ENCODE measurements around the gene CDKN1B.

The CDKN1B gene

DNA sequence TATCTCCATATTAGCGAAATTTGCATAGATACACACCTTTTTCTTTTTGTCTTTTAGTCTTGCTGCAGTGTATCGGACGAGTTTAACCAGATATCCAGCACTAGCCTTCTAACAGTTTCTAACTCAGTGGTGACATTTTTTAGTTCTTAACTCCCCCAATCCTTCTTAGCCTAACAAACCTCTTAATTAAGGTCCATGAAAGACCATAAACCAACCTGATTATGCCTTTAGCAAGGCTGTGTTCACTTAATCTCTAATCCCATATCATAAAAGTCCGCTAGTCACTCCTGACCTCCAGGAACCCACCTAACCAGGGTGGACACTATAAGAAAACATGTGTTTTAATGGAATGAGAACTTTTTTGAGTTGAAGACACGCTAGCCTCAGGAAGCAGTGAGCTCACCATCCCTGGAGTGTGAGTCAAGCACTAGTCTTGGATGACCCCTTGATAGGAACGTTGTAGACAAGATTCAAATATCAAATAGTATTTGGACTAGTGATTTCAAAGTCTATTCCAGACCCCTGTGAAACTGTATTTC is 9.5 kb downstream of the CDKN1B start:
- DNase-seq (ENCODE audit: low read depth): peak; percentile 65
- TF ChIP-seq MYC (IDR thresholded peaks at IDR 0.05; ENCODE audit: low read depth, low read length) (no peak), POLR2A (IDR thresholded peaks at IDR 0.05; ENCODE audit: extremely low read depth, insufficient read length) (no peak)
- TF ChIP-seq, protein P1, sequence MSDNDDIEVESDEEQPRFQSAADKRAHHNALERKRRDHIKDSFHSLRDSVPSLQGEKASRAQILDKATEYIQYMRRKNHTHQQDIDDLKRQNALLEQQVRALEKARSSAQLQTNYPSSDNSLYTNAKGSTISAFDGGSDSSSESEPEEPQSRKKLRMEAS (IDR thresholded peaks at IDR 0.05; ENCODE audit: low read depth, low read length): 0 out of 2 replicates have a peak, but pooled peaks have one; percentile 33
- TF ChIP-seq, protein P2, sequence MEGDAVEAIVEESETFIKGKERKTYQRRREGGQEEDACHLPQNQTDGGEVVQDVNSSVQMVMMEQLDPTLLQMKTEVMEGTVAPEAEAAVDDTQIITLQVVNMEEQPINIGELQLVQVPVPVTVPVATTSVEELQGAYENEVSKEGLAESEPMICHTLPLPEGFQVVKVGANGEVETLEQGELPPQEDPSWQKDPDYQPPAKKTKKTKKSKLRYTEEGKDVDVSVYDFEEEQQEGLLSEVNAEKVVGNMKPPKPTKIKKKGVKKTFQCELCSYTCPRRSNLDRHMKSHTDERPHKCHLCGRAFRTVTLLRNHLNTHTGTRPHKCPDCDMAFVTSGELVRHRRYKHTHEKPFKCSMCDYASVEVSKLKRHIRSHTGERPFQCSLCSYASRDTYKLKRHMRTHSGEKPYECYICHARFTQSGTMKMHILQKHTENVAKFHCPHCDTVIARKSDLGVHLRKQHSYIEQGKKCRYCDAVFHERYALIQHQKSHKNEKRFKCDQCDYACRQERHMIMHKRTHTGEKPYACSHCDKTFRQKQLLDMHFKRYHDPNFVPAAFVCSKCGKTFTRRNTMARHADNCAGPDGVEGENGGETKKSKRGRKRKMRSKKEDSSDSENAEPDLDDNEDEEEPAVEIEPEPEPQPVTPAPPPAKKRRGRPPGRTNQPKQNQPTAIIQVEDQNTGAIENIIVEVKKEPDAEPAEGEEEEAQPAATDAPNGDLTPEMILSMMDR (IDR thresholded peaks at IDR 0.05; ENCODE audit: low read depth, low read length): no peak
- H3K4me3 ChIP-seq (ENCODE audit: low read depth, low read length): peak overlapping the region; percentile 94

DNA sequence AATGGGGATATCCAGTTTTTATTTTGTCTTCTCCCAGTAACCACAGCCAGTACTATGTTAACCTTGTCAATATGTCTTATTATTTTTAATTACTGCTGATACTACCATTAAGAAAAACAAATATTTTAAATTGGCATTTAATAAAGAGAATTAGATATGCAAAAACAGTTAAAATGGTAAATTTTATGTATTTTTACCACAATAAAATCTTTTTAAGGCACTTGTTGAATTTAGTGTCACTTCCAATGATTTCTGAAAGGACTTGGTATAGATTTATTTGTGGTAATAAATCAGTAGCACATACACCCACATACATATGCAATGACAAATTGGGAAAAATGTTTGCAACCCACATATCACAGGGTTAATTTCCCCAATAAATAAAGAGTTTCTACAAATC is 14.0 kb downstream of the CDKN1B start:
- no peak for DNase-seq (ENCODE audit: low read depth)
- H3K4me3 ChIP-seq (ENCODE audit: low read depth, low read length): no peak overlapping the region
- no peak for TF ChIP-seq MYC (IDR thresholded peaks at IDR 0.05; ENCODE audit: low read depth, low read length)
- TF ChIP-seq, protein P1 (IDR thresholded peaks at IDR 0.05; ENCODE audit: low read depth, low read length): no peak
- TF ChIP-seq, protein P2 (IDR thresholded peaks at IDR 0.05; ENCODE audit: low read depth, low read length): no peak
- TF ChIP-seq POLR2A (IDR thresholded peaks at IDR 0.05; ENCODE audit: extremely low read depth, insufficient read length): no peak

DNA sequence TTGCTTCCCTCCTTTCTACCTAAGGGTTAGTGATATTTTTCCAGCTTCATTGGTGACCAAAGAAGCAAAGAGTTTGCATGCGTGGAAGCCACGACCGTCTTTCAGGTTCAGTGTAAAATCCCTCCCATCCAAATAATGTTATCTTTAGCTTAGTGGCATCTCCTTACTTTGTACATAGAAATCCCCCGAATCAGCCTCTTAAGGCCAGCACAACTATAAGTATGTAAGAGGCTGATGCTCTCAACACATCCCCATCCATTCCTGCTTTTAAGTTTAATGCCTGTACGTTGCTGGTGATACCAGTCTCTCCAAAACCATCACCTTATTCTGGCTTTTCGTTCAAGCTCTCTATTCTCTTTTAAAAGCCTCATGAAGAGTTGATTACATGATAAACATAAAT is 14.6 kb downstream of the CDKN1B start:
- TF ChIP-seq POLR2A (IDR thresholded peaks at IDR 0.05; ENCODE audit: extremely low read depth, insufficient read length): no peak
- TF ChIP-seq MYC (IDR thresholded peaks at IDR 0.05; ENCODE audit: low read depth, low read length): no peak
- TF ChIP-seq, protein P2 (IDR thresholded peaks at IDR 0.05; ENCODE audit: low read depth, low read length): no peak
- TF ChIP-seq, protein P1 (IDR thresholded peaks at IDR 0.05; ENCODE audit: low read depth, low read length): no peak
- no peak for DNase-seq (ENCODE audit: low read depth)
- no peak overlapping the region for H3K4me3 ChIP-seq (ENCODE audit: low read depth, low read length)

DNA sequence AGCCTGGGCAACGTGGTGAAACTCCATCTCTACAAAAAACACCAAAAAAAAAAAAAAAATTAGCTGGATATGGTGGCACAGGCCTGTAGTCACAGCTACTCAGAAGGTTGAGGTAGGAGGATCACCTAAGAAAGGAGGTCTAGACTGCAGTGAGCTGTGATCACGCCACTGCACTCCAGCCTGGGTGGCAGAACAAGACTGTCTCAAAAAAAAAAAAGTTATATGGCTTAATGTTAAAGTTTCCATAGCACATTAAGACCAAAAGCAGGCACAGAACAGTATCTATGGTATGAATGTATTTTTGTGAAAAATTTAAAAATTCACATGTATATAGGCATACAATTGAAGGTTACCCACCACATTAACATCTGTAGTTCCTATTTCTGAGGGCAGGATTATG is 15.9 kb downstream of the CDKN1B start:
- no peak overlapping the region for H3K4me3 ChIP-seq (ENCODE audit: low read depth, low read length)
- no peak for DNase-seq (ENCODE audit: low read depth)
- TF ChIP-seq POLR2A (IDR thresholded peaks at IDR 0.05; ENCODE audit: extremely low read depth, insufficient read length): no peak
- no peak for TF ChIP-seq MYC (IDR thresholded peaks at IDR 0.05; ENCODE audit: low read depth, low read length)
- TF ChIP-seq, protein P2 (IDR thresholded peaks at IDR 0.05; ENCODE audit: low read depth, low read length): no peak
- TF ChIP-seq, protein P1 (IDR thresholded peaks at IDR 0.05; ENCODE audit: low read depth, low read length): no peak

DNA sequence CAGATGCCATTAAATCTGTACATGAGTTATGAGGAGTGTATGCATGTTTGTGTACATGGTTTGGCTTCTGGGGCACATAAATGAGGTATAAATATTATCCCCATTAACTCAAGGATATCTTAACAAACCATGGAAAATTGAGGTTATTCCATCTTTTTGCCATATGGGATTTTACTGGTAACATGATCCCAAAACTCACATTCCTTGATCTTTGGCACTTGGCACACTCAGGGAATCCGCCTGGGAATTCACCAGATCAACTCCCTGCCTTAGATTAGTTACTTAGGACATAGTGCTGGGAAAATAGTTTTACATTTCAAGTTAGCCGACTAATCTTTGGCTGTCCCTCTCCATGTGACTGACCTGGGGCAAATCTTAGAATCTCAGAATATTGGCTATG is 16.9 kb downstream of the CDKN1B start:
- TF ChIP-seq, protein P1 (IDR thresholded peaks at IDR 0.05; ENCODE audit: low read depth, low read length): no peak
- TF ChIP-seq MYC (IDR thresholded peaks at IDR 0.05; ENCODE audit: low read depth, low read length): no peak
- no peak for TF ChIP-seq POLR2A (IDR thresholded peaks at IDR 0.05; ENCODE audit: extremely low read depth, insufficient read length)
- TF ChIP-seq, protein P2 (IDR thresholded peaks at IDR 0.05; ENCODE audit: low read depth, low read length): no peak
- H3K4me3 ChIP-seq (ENCODE audit: low read depth, low read length): no peak overlapping the region
- no peak for DNase-seq (ENCODE audit: low read depth)
